ENCODE measurements around the gene PLA2G4E.

DNA sequence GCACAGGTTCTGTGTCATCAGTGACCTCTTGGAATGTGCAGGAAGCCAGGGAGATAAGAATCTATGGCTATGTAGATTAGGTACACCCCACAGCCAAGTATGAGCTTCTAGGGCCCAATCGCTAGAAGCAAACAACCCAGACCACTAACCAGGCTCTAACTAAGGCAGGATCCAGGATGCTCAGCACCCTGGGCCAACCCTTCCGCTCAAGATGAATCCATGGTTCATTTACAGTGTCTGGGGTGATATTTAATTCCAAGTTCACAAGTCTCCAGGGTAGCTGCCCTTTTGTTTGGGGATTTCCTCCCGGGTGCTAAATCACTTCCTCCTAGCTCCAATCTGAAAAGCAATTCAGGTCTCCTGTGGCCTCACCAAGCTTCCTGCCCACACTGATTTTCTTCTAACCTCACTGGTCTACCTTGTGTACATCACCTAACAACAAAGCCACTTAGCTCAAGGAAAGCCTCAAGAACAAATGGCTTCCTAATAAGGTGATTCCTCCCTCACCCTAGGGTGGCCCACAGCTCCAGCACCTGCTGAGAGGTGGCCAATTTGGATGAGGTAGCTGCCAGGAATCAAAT, 50.9 kb downstream of the PLA2G4E start:
- TF ChIP-seq CTCF (IDR thresholded peaks at IDR 0.05 in 2 of 3, conservative IDR thresholded peaks at IDR 0.05 in 1 of 3; ENCODE audit: borderline replicate concordance in 1 of 3, insufficient read depth in 1 of 3, low read depth in 2 of 3, low read length in 2 of 3) (no peak), YY1 (IDR thresholded peaks at IDR 0.05; ENCODE audit: extremely low read depth, insufficient replicate concordance, low read depth, low read length) (no peak), SRF (IDR thresholded peaks at IDR 0.05; ENCODE audit: low read depth) (no peak), EGR1 (IDR thresholded peaks at IDR 0.05; ENCODE audit: low read depth) (no peak), TCF7L2 (IDR thresholded peaks at IDR 0.05; ENCODE audit: borderline replicate concordance, extremely low read depth, insufficient read depth, insufficient read length) (no peak), EZH2 (IDR thresholded peaks at IDR 0.05) (no peak), POLR2A (IDR thresholded peaks at IDR 0.05; ENCODE audit: borderline replicate concordance, extremely low read depth, insufficient read depth, insufficient read length) (no peak), RAD21 (IDR thresholded peaks at IDR 0.05; ENCODE audit: low read depth) (no peak), REST (IDR thresholded peaks at IDR 0.05; ENCODE audit: low read depth) (no peak), POLR2AphosphoS5 (IDR thresholded peaks at IDR 0.05; ENCODE audit: low read depth, low read length) (no peak), MAX (IDR thresholded peaks at IDR 0.05) (no peak), EZH2phosphoT487 (IDR thresholded peaks at IDR 0.05; ENCODE audit: borderline replicate concordance) (no peak), SIN3A (IDR thresholded peaks at IDR 0.05; ENCODE audit: low read depth) (no peak), ZNF274 (IDR thresholded peaks at IDR 0.05; ENCODE audit: low read depth, low read length) (no peak)

All from HCT116 (cell line).